GM12865 (cell line): ENCODE results near the gene OR1D5.
"Not testable (repeated sequence)": the region's sequence is repeated elsewhere in the genome, so short reads cannot be mapped to it uniquely, and the experiment has no call there.

Experiments
- DNase-seq: peaks from one replicate; pipeline ENCODE4 v3.0.0; 2010; ENCODE audit warnings: low read depth
- H3K4me3 ChIP-seq: 2 replicates; pipeline ENCODE4 v1.5.1; 2011; ENCODE audit warnings: mild to moderate bottlenecking, low read depth, low read length, control low read depth
- CTCF ChIP-seq: IDR thresholded peaks from 2 replicates; pipeline ENCODE4 v1.5.1; 2011; ENCODE audit warnings: low read length, control low read depth, low read depth, inconsistent platforms; ENCODE audit not compliant: insufficient read depth; ENCODE audit errors: missing control alignments

The OR1D5 gene

GRCh38 chr17:3035256-3035967 is 28.0 kb downstream of the OR1D5 start:
- no peak overlapping the region for H3K4me3 ChIP-seq
- DNase-seq, result no peak
- no peak for TF ChIP-seq CTCF

- DNase-seq, result no peak
- no peak overlapping the region for H3K4me3 ChIP-seq
- no peak for TF ChIP-seq CTCF
Observed at GRCh38 chr17:3034578-3034920, 28.9 kb downstream of the OR1D5 start.

- no peak for DNase-seq
- H3K4me3 ChIP-seq, result no peak overlapping the region
- no peak for TF ChIP-seq CTCF
Observed at GRCh38 chr17:3033741-3034577, 29.4 kb downstream of the OR1D5 start.

- no peak for DNase-seq
- no peak for TF ChIP-seq CTCF
- no peak overlapping the region for H3K4me3 ChIP-seq
Observed at GRCh38 chr17:3033248-3033640, 30.2 kb downstream of the OR1D5 start.

- no peak for DNase-seq
- no peak overlapping the region for H3K4me3 ChIP-seq
- TF ChIP-seq CTCF, result no peak
Observed at GRCh38 chr17:3032258-3033247, 30.9 kb downstream of the OR1D5 start.

GRCh38 chr17:3030852-3031470 is 32.4 kb downstream of the OR1D5 start:
- not testable (repeated sequence) for DNase-seq, H3K4me3 ChIP-seq
